ENCODE results near the gene PIAS1.

Gene PIAS1

GRCh38 chr15:68073576-68074288, 19.6 kb downstream of the PIAS1 start:
- DNase-seq = no peak

- DNase-seq = no peak
These were observed 21.8 kb downstream of the PIAS1 start for GRCh38 chr15:68075764-68076385.

GRCh38 chr15:68078365-68078764, 24.2 kb downstream of the PIAS1 start:
- DNase-seq = no peak

- no peak for DNase-seq
These were observed 26.2 kb downstream of the PIAS1 start for GRCh38 chr15:68080334-68080733.

- DNase-seq = no peak
These were observed 26.7 kb downstream of the PIAS1 start for GRCh38 chr15:68080783-68081182.

- DNase-seq = no peak
These were observed 27.9 kb downstream of the PIAS1 start for GRCh38 chr15:68081869-68082505.

- no peak for DNase-seq
These were observed 28.6 kb downstream of the PIAS1 start for GRCh38 chr15:68082735-68083134.

- DNase-seq = no peak
These were observed 29.3 kb downstream of the PIAS1 start for GRCh38 chr15:68083463-68083862.

- DNase-seq = no peak
These were observed 30.9 kb downstream of the PIAS1 start for GRCh38 chr15:68085052-68085451.

- no peak for DNase-seq
These were observed 37.6 kb downstream of the PIAS1 start for GRCh38 chr15:68091743-68092142.

GRCh38 chr15:68096099-68096498, 42.0 kb downstream of the PIAS1 start:
- no peak for DNase-seq

- DNase-seq = no peak
These were observed 42.9 kb downstream of the PIAS1 start for GRCh38 chr15:68097029-68097428.

- no peak for DNase-seq
These were observed 44.4 kb downstream of the PIAS1 start for GRCh38 chr15:68098465-68098864.

- DNase-seq = no peak
These were observed 46.1 kb downstream of the PIAS1 start for GRCh38 chr15:68100194-68100593.

- DNase-seq = no peak
These were observed 49.5 kb downstream of the PIAS1 start for GRCh38 chr15:68103603-68104002.

- no peak for DNase-seq
These were observed 52.5 kb downstream of the PIAS1 start for GRCh38 chr15:68106656-68107055.

GRCh38 chr15:68107142-68107541, 53.0 kb downstream of the PIAS1 start:
- no peak for DNase-seq

- no peak for DNase-seq
These were observed 58.6 kb downstream of the PIAS1 start for GRCh38 chr15:68112706-68113105.

- DNase-seq = no peak
These were observed 59.2 kb downstream of the PIAS1 start for GRCh38 chr15:68113273-68113672.

- no peak for DNase-seq
These were observed 59.6 kb downstream of the PIAS1 start for GRCh38 chr15:68113751-68114150.

GRCh38 chr15:68114356-68114755, 60.2 kb downstream of the PIAS1 start:
- DNase-seq = no peak

GRCh38 chr15:68114840-68115239, 60.7 kb downstream of the PIAS1 start:
- DNase-seq = no peak

GRCh38 chr15:68124700-68125099, 70.6 kb downstream of the PIAS1 start:
- no peak for DNase-seq

- DNase-seq = no peak
These were observed 72.3 kb downstream of the PIAS1 start for GRCh38 chr15:68126396-68126795.
